ENCODE data around the gene ATP11A. TPM values are rescaled to one million over a fixed set of nuclear protein-coding genes. Genes with fewer than 3 reads are reported as not detected.

ATP11A gene
- total RNA-seq, 1 donor from 2014 or later, result 6.1 TPM

DNA sequence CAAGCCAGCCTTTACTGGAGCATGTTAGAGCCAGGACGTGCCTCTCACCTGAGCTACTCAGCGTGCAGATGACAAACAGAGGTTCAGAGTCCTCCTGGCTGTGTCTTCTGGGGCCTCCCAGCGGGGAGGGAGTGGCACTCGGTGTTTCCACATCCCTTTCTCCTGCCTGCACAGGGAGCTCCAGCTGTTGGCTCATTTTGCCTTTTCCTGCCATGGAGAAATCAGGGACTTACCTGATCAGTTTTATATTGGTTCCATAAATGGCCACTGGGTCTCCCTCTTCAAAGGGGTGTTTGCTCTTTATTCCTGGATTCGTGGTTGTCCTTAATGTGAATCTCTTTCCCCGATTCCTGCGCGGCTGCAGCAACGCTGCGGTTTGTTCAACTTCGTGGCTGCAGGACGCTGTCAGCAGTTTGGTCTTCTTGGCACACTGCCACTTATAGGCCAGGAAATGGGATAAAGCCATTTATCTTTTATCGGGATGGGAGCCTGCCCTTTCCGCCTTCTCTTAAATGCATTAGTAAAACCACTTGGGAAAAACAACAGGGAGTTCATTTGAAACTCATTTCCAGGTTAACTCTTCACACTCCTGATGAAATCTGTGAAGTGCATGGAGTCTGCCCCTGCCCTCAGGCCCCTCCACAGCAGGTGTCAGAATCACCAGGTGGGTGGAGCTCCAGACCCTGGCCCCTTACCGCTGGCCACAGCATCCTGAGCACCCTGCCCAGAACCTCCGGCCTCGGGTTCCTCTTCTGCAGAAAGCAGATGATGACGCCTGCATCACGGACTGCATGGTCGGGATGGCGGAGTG is 239.3 kb downstream of the ATP11A start:
- Histone ChIP-seq H3K36me3 (ENCODE audit: control insufficient read depth, insufficient read depth, low read length) (no peaks in the 10 kb centered on the region), H3K4me3 (ENCODE audit: low read depth, low read length) (no peak overlapping the region), H3K27me3 (ENCODE audit: control insufficient read depth, insufficient read depth, low read length) (no peaks in the 10 kb centered on the region)
- FAIRE-seq (no peak), DNase-seq (ENCODE audit: low read depth) (peak; percentile 20)
- TF ChIP-seq, protein P1, sequence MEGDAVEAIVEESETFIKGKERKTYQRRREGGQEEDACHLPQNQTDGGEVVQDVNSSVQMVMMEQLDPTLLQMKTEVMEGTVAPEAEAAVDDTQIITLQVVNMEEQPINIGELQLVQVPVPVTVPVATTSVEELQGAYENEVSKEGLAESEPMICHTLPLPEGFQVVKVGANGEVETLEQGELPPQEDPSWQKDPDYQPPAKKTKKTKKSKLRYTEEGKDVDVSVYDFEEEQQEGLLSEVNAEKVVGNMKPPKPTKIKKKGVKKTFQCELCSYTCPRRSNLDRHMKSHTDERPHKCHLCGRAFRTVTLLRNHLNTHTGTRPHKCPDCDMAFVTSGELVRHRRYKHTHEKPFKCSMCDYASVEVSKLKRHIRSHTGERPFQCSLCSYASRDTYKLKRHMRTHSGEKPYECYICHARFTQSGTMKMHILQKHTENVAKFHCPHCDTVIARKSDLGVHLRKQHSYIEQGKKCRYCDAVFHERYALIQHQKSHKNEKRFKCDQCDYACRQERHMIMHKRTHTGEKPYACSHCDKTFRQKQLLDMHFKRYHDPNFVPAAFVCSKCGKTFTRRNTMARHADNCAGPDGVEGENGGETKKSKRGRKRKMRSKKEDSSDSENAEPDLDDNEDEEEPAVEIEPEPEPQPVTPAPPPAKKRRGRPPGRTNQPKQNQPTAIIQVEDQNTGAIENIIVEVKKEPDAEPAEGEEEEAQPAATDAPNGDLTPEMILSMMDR (IDR thresholded peaks at IDR 0.05; ENCODE audit: insufficient read depth, low read length, severe bottlenecking), result no peak

DNA sequence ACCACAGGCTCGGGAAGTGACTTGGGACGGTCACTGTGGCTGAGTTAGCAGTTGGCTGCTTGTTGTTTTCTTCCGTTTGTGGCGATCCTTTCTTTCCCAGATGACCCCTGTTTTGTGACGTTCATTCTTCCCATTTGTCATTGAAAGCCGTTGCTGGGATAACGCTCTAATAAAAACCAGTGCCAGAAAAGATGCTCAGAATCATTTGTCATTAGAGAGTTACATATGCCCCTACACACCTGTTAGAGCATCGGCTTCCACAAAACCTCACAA is 239.9 kb downstream of the ATP11A start:
- TF ChIP-seq, protein P1 (IDR thresholded peaks at IDR 0.05; ENCODE audit: insufficient read depth, low read length, severe bottlenecking), result no peak
- Histone ChIP-seq H3K27me3 (ENCODE audit: control insufficient read depth, insufficient read depth, low read length) (no peaks in the 10 kb centered on the region), H3K4me3 (ENCODE audit: low read depth, low read length) (no peak overlapping the region), H3K36me3 (ENCODE audit: control insufficient read depth, insufficient read depth, low read length) (no peaks in the 10 kb centered on the region)
- FAIRE-seq (no peak), DNase-seq (ENCODE audit: low read depth) (no peak)

DNA sequence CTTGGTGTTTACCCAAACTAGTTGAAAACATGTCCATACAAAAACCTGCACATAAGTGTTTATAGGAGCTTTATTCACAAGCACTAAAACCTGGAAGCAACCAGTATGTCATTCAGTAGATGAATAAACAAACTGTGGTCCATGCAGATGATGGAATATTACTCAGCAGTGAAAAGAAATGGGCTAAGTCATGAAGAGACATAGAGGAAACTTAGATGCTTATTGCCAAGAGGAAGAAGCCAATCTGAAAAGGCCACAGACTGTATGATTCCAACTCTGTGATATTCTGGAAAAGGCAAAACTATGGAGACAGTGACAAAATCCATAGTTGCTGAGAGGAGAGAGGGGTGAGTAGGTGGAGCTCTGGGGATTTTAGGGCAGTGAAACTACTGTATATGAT is 240.4 kb downstream of the ATP11A start:
- no peaks in the 10 kb centered on the region for H3K27me3 ChIP-seq (ENCODE audit: control insufficient read depth, insufficient read depth, low read length)
- DNase-seq (ENCODE audit: low read depth) (no peak), FAIRE-seq (no peak)
- no peak overlapping the region for H3K4me3 ChIP-seq (ENCODE audit: low read depth, low read length)
- H3K36me3 ChIP-seq (ENCODE audit: control insufficient read depth, insufficient read depth, low read length), result no peaks in the 10 kb centered on the region
- TF ChIP-seq, protein P1 (IDR thresholded peaks at IDR 0.05; ENCODE audit: insufficient read depth, low read length, severe bottlenecking), result no peak

DNA sequence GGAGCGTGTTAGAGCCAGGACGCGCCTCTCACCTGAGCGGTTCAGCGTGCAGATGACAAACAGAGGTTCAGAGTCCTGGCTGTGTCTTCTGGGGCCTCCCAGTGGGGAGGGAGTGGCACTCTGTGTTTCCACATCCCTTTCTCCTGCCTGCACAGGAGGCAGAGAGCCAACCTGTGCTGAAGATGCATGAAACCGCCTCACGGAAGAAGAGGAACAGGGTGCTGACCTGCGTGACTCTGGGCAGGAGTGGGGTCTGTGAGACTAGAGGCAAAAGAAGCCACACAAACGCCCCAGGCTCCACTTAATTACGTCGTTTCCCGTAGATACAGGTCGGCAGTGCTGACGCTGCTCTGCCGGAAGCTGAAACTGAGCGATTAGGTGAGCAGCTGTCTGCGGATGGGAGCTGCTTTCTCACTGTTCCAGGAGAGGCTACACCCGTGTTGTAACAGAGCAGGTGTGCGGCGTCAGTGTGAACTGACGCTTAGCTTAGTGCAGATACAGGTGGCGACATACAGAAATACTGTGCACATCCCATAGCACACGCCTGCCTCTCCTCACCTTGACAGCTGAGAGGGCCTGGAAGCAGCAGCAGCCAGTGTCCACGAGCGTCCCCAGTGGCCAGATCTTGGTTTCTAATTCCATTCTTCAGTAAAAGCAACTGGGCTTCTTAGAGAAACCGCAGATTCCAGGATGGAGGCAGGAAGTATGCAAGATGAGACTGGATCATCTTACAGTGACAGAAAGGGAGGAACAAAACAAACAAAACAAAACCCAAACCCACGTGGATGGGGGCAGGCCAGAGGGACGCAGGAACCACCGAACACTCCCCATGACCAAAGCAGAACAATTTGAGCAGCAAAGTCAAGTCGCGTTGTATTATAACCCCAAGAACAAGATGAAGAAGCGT is 241.4 kb downstream of the ATP11A start:
- Histone ChIP-seq H3K27me3 (ENCODE audit: control insufficient read depth, insufficient read depth, low read length) (no peaks in the 10 kb centered on the region), H3K4me3 (ENCODE audit: low read depth, low read length) (no peak overlapping the region), H3K36me3 (ENCODE audit: control insufficient read depth, insufficient read depth, low read length) (no peaks in the 10 kb centered on the region)
- peak; percentile 17 for DNase-seq (ENCODE audit: low read depth)
- FAIRE-seq, result peak; percentile 60
- TF ChIP-seq, protein P1 (IDR thresholded peaks at IDR 0.05; ENCODE audit: insufficient read depth, low read length, severe bottlenecking), result peak; percentile 45

DNA sequence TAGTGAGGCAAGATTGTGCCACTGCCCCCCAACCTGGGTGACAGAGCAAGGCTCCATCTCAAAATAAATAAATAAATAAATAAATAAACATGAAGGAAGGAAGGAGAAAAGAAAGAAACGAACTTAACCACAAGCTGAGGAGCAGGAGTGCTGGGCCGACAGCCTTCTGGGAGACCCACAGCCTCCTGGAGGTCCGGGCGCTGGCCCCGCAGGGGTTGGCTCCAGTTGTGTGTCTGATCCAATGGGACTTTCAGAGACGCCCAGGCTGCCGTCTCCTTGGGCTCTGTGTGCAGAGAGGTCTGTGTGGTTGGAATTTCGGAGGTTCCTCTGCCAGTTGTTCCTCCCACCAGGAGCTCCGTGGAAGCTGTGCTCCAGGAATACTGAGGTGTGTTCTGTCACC is 243.1 kb downstream of the ATP11A start:
- FAIRE-seq (no peak), DNase-seq (ENCODE audit: low read depth) (no peak)
- TF ChIP-seq, protein P1 (IDR thresholded peaks at IDR 0.05; ENCODE audit: insufficient read depth, low read length, severe bottlenecking), result no peak
- no peaks in the 10 kb centered on the region for H3K27me3 ChIP-seq (ENCODE audit: control insufficient read depth, insufficient read depth, low read length)
- H3K4me3 ChIP-seq (ENCODE audit: low read depth, low read length), result no peak overlapping the region
- H3K36me3 ChIP-seq (ENCODE audit: control insufficient read depth, insufficient read depth, low read length), result no peaks in the 10 kb centered on the region
